ENCODE results near the gene GRM3.

GRM3 gene

DNA sequence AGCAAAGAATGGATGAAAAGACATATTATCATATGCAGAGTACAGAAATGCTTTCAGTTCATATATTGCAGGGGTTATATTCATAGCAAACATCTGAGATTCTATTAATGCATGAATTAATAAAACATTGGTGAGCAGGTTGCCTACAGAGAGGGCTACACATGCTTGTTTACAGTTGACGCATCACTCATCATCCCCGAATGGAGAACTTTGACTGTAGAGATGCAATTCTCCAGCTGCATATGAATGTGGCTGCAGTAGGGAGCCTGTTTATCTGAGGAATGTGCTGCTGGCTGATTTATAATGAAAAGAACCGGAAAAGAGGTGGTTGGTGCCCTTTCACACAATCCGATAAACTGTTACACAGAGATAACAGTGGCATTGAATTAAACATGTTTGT lies 116.5 kb downstream of the GRM3 start:
- H3K36me3 ChIP-seq (ENCODE audit: insufficient read depth), result no peaks in the 10 kb centered on the region
- no peaks in the 10 kb centered on the region for H3K4me1 ChIP-seq (ENCODE audit: low read depth, poor library complexity, severe bottlenecking)
- H3K27me3 ChIP-seq (ENCODE audit: insufficient read depth, low read depth), result no peaks in the 10 kb centered on the region
- H3K79me2 ChIP-seq (ENCODE audit: insufficient read depth, low read depth), result no peaks in the 10 kb centered on the region
- H3K9ac ChIP-seq, result no peak overlapping the region
- no peak overlapping the region for H3K27ac ChIP-seq
- H4K20me1 ChIP-seq (ENCODE audit: insufficient read depth), result no peaks in the 10 kb centered on the region
- TF ChIP-seq, protein P1, sequence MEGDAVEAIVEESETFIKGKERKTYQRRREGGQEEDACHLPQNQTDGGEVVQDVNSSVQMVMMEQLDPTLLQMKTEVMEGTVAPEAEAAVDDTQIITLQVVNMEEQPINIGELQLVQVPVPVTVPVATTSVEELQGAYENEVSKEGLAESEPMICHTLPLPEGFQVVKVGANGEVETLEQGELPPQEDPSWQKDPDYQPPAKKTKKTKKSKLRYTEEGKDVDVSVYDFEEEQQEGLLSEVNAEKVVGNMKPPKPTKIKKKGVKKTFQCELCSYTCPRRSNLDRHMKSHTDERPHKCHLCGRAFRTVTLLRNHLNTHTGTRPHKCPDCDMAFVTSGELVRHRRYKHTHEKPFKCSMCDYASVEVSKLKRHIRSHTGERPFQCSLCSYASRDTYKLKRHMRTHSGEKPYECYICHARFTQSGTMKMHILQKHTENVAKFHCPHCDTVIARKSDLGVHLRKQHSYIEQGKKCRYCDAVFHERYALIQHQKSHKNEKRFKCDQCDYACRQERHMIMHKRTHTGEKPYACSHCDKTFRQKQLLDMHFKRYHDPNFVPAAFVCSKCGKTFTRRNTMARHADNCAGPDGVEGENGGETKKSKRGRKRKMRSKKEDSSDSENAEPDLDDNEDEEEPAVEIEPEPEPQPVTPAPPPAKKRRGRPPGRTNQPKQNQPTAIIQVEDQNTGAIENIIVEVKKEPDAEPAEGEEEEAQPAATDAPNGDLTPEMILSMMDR (conservative IDR thresholded peaks at IDR 0.05; ENCODE audit: low read depth, low read length), result no peak
- H2AFZ ChIP-seq (ENCODE audit: low read depth), result no peak overlapping the region
- no peak overlapping the region for H3K4me2 ChIP-seq
- no peak overlapping the region for H3K4me3 ChIP-seq (IDR thresholded peaks at IDR 0.05; ENCODE audit: insufficient read depth, low read depth, low read length)

DNA sequence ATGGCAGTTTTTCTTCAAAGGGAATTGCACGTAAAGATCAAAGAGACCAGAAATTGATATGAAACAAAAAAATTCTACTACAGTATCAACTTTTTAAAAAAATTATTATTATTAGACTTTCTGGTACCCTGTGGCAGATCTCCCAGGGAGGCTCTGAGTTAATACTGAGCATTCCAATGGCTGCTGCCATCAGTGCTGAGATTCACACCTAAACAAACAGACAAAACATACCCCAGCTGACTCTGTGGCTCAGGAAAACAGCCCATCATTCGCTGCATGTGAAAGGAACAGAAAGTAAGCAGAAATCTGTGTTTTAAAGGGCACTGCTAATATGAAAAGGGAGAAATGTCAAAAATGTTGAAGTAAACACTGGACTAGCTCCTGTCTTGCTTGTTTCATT lies 118.4 kb downstream of the GRM3 start:
- Histone ChIP-seq H3K27ac (no peak overlapping the region), H3K9ac (no peak overlapping the region), H3K4me3 (IDR thresholded peaks at IDR 0.05; ENCODE audit: insufficient read depth, low read depth, low read length) (no peak overlapping the region), H3K4me2 (no peak overlapping the region), H4K20me1 (ENCODE audit: insufficient read depth) (no peaks in the 10 kb centered on the region), H3K36me3 (ENCODE audit: insufficient read depth) (no peaks in the 10 kb centered on the region), H3K4me1 (ENCODE audit: low read depth, poor library complexity, severe bottlenecking) (no peaks in the 10 kb centered on the region), H2AFZ (ENCODE audit: low read depth) (no peak overlapping the region), H3K79me2 (ENCODE audit: insufficient read depth, low read depth) (no peaks in the 10 kb centered on the region), H3K27me3 (ENCODE audit: insufficient read depth, low read depth) (no peaks in the 10 kb centered on the region)
- TF ChIP-seq, protein P1 (conservative IDR thresholded peaks at IDR 0.05; ENCODE audit: low read depth, low read length), result no peak

DNA sequence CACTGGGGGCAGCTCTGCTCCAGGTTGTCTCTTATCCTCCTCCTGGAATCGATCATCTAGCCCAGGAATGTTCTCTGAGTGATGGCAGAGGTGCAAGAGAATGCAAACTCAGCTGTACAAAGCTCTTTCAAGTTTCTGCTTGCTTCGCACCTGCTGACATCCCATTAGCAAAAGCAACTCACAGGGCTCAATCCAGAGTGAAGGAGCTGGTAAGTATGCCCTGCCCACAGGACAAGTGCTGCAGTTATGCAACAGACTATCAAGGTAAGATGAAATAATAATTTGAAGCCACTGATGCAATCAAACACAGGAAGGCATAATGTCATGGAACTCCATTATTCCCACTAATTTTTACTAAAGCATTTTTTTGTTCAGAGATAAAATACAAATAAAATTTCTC lies 122.2 kb downstream of the GRM3 start:
- Histone ChIP-seq H3K4me3 (IDR thresholded peaks at IDR 0.05; ENCODE audit: insufficient read depth, low read depth, low read length) (no peak overlapping the region), H3K36me3 (ENCODE audit: insufficient read depth) (no peaks in the 10 kb centered on the region), H3K4me1 (ENCODE audit: low read depth, poor library complexity, severe bottlenecking) (no peaks in the 10 kb centered on the region), H3K27ac (no peak overlapping the region), H3K27me3 (ENCODE audit: insufficient read depth, low read depth) (no peaks in the 10 kb centered on the region), H3K9ac (no peak overlapping the region), H3K79me2 (ENCODE audit: insufficient read depth, low read depth) (no peaks in the 10 kb centered on the region), H4K20me1 (ENCODE audit: insufficient read depth) (no peaks in the 10 kb centered on the region), H3K4me2 (no peak overlapping the region), H2AFZ (ENCODE audit: low read depth) (no peak overlapping the region)
- TF ChIP-seq, protein P1 (conservative IDR thresholded peaks at IDR 0.05; ENCODE audit: low read depth, low read length), result no peak

DNA sequence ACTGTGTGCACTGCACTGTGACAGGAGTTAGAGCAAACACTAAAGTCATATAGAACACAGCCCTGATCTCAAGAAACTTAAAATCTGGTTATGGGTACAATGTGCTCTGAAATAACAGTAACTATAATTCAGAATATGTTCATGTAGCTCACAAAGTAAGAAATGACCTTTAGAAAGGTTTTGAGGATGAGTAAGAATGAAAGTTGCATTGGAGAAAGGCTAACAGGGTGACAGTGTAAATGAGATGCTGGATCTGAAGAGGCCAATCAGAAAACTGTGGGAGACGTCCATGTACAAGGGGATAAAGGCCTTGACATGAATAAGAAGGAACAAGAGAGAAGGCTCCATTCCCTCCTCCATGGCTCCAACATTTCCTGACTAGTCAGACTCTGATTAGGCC lies 124.7 kb downstream of the GRM3 start:
- Histone ChIP-seq H3K4me1 (ENCODE audit: low read depth, poor library complexity, severe bottlenecking) (no peaks in the 10 kb centered on the region), H3K27ac (no peak overlapping the region), H3K4me3 (IDR thresholded peaks at IDR 0.05; ENCODE audit: insufficient read depth, low read depth, low read length) (no peak overlapping the region), H3K9ac (no peak overlapping the region), H4K20me1 (ENCODE audit: insufficient read depth) (no peaks in the 10 kb centered on the region), H3K27me3 (ENCODE audit: insufficient read depth, low read depth) (no peaks in the 10 kb centered on the region), H3K4me2 (no peak overlapping the region), H2AFZ (ENCODE audit: low read depth) (no peak overlapping the region), H3K36me3 (ENCODE audit: insufficient read depth) (no peaks in the 10 kb centered on the region), H3K79me2 (ENCODE audit: insufficient read depth, low read depth) (no peaks in the 10 kb centered on the region)
- TF ChIP-seq, protein P1 (conservative IDR thresholded peaks at IDR 0.05; ENCODE audit: low read depth, low read length), result no peak
